Measurements from ENCODE around the gene COX7B2. TPM values are rescaled to one million over a fixed set of nuclear protein-coding genes. Genes with fewer than 3 reads are reported as not detected.

Gene COX7B2
- total and polyA plus RNA-seq, 7 donors: not detected

GRCh38 chr4:46889410-46889809 is 19.6 kb downstream of the COX7B2 start:
- DNase-seq (no peak), ATAC-seq (no peak)
- intact Hi-C loops (cut with DNase I): no loop called here
- no peak overlapping the region for H3K27ac ChIP-seq
- H3K27me3 ChIP-seq (ENCODE audit: insufficient read depth in 3 of 3, low read length in 2 of 3): no peaks in the 10 kb centered on the region
- no peaks in the 10 kb centered on the region for H3K36me3 ChIP-seq (ENCODE audit: insufficient read depth in 1 of 2, low read depth in 1 of 2)
- 62 to 81% (median 75%) methylated on average over 2 of the region's 2 CpGs for WGBS, 3 donors
- H3K4me1 ChIP-seq: no peaks in the 10 kb centered on the region
- no peaks in the 10 kb centered on the region for H3K9me3 ChIP-seq
- H3K4me3 ChIP-seq: no peak overlapping the region
- no peak for TF ChIP-seq CTCF (IDR thresholded peaks at IDR 0.05)

- intact Hi-C loops (cut with DNase I): no loop called here
- no peak for ATAC-seq
- 32 to 47% (median 35%) methylated on average over 2 of the region's 2 CpGs for WGBS, 3 donors
These were observed 22.3 kb downstream of the COX7B2 start for GRCh38 chr4:46886711-46887110.

GRCh38 chr4:46878641-46879040 is 30.4 kb downstream of the COX7B2 start:
- H3K9me3 ChIP-seq: no peaks in the 10 kb centered on the region

More at GRCh38 chr4:46886711-46887110, 22.3 kb downstream of the COX7B2 start:
- no peak for DNase-seq
- Histone ChIP-seq H3K27me3 (ENCODE audit: insufficient read depth in 3 of 3, low read length in 2 of 3) (no peaks in the 10 kb centered on the region), H3K36me3 (ENCODE audit: insufficient read depth in 1 of 2, low read depth in 1 of 2) (no peaks in the 10 kb centered on the region), H3K9me3 (no peaks in the 10 kb centered on the region), H3K4me1 (no peaks in the 10 kb centered on the region), H3K4me3 (no peak overlapping the region), H3K27ac (no peak overlapping the region)
- TF ChIP-seq CTCF (IDR thresholded peaks at IDR 0.05): no peak

GRCh38 chr4:46874811-46875210 is 34.2 kb downstream of the COX7B2 start:
- no peak for TF ChIP-seq CTCF (IDR thresholded peaks at IDR 0.05)
- Histone ChIP-seq H3K4me3 (no peak overlapping the region), H3K9me3 (peaks cover 4% of the 10 kb centered on the region), H3K27ac (no peak overlapping the region), H3K36me3 (ENCODE audit: insufficient read depth in 1 of 2, low read depth in 1 of 2) (no peaks in the 10 kb centered on the region), H3K4me1 (no peaks in the 10 kb centered on the region), H3K27me3 (ENCODE audit: insufficient read depth in 3 of 3, low read length in 2 of 3) (no peaks in the 10 kb centered on the region)
- intact Hi-C loops (cut with DNase I): no loop called here
- WGBS, 3 donors: 57 to 73% (median 70%) methylated on average over 1 of the region's 1 CpG
- no peak for DNase-seq
- no peak for ATAC-seq

More at GRCh38 chr4:46878641-46879040, 30.4 kb downstream of the COX7B2 start:
- no peak overlapping the region for H3K4me3 ChIP-seq
- ATAC-seq: no peak
- intact Hi-C loops (cut with DNase I): no loop called here
- TF ChIP-seq CTCF (IDR thresholded peaks at IDR 0.05): no peak
- no peaks in the 10 kb centered on the region for H3K4me1 ChIP-seq
- no peaks in the 10 kb centered on the region for H3K36me3 ChIP-seq (ENCODE audit: insufficient read depth in 1 of 2, low read depth in 1 of 2)
- H3K27me3 ChIP-seq (ENCODE audit: insufficient read depth in 3 of 3, low read length in 2 of 3): no peaks in the 10 kb centered on the region
- whole genome bisulfite sequencing, 3 donors: 91 to 96% (median 92%) methylated on average over 3 of the region's 3 CpGs
- no peak overlapping the region for H3K27ac ChIP-seq
- no peak for DNase-seq

- H3K9me3 ChIP-seq: peaks cover 4% of the 10 kb centered on the region
- H3K4me3 ChIP-seq: no peak overlapping the region
- no peaks in the 10 kb centered on the region for H3K4me1 ChIP-seq
- no peak for DNase-seq
- ATAC-seq: no peak
- H3K27me3 ChIP-seq (ENCODE audit: insufficient read depth in 3 of 3, low read length in 2 of 3): no peaks in the 10 kb centered on the region
- TF ChIP-seq CTCF (IDR thresholded peaks at IDR 0.05): no peak
- intact Hi-C loops (cut with DNase I): no loop called here
- 71 to 73% (median 73%) methylated on average over 2 of the region's 2 CpGs for WGBS, 3 donors
- H3K36me3 ChIP-seq (ENCODE audit: insufficient read depth in 1 of 2, low read depth in 1 of 2): no peaks in the 10 kb centered on the region
- H3K27ac ChIP-seq: no peak overlapping the region
These were observed 38.6 kb downstream of the COX7B2 start for GRCh38 chr4:46870411-46870810.
